Right lobe of liver (tissue), 4 donors: ENCODE data around the gene ATP2A1.

Experiments used
- POLR2A ChIP-seq: fragments of 450-650 bp; IDR thresholded peaks from one replicate; pipeline ENCODE4 v1.6.1; 2017; ENCODE audit warnings: antibody characterized with exemption, mild to moderate bottlenecking
- TF ChIP-seq, protein P1 (sequence below), 4 donors: fragments of 200-600 bp in 3 of 4; fragments of 450-650 bp in 1 of 4; IDR thresholded peaks; one replicate each; pipeline versions ENCODE4 v1.5.1 to v1.8.0; 2016 to 2022; ENCODE audit warnings: antibody characterized with exemption in 4 of 4, mild to moderate bottlenecking in 2 of 4
- donor health status: DM: no; HTN: no; CAD: no.
- donor health status: DM: no; HTN: no; CAD: no.
- donor health status: DM: no; HTN: yes; CAD: no.

DNA sequence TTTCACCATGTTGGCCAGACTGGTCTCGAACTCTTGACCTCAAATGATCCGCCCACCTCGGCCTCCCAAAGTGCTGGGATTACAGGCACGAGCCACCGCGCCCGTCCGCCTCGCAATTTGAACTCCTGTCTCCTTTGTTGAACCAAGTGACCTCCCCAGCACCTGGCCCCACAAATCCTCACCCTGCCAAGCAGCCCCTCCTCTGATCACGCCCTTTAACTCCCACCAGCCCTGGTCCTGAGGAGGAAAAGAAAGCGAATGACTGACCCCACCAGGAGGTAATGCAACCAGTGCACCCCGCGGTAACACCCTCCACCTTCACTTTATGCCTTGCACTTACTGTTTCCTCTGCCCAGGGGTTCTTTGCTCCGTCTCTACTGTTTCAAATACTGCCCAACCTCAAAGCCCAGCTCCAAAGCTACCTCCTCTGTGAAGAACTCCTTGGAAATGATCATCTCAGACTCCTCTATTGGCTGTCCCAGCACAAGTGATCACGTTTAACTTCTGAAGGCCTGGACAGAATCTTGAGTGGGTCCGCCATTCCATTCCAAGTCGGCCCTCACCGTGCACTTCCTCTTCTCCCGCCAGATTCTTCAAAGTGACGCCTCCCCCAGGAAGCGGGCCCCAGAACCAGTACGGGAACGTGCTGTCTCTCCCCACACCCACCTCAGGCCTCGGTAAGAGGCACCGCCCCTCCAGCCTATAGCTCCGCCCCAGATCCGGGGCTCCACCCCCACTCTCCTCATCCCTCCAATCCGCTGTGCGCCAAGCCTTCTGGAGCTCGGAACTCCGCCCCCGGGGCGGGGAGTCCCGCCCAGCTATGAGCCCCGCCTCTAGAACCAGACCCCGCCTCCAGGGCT lies 57.9 kb downstream of the ATP2A1 start:
- TF ChIP-seq, protein P1, sequence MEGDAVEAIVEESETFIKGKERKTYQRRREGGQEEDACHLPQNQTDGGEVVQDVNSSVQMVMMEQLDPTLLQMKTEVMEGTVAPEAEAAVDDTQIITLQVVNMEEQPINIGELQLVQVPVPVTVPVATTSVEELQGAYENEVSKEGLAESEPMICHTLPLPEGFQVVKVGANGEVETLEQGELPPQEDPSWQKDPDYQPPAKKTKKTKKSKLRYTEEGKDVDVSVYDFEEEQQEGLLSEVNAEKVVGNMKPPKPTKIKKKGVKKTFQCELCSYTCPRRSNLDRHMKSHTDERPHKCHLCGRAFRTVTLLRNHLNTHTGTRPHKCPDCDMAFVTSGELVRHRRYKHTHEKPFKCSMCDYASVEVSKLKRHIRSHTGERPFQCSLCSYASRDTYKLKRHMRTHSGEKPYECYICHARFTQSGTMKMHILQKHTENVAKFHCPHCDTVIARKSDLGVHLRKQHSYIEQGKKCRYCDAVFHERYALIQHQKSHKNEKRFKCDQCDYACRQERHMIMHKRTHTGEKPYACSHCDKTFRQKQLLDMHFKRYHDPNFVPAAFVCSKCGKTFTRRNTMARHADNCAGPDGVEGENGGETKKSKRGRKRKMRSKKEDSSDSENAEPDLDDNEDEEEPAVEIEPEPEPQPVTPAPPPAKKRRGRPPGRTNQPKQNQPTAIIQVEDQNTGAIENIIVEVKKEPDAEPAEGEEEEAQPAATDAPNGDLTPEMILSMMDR (IDR thresholded peaks at IDR 0.05), result no peak
- TF ChIP-seq POLR2A, result no peak
